GM18511 (cell line): ENCODE measurements around the gene ITGA8.
"Not testable (repeated sequence)": the region's sequence is repeated elsewhere in the genome, so short reads cannot be mapped to it uniquely, and the experiment has no call there.

Source experiments
- ATAC-seq: cut with Tn5 transposase; IDR thresholded peaks from one replicate; pipeline ENCODE4 v1.9.1; 2021; ENCODE audit warnings: mild to moderate bottlenecking, moderate library complexity; ENCODE audit not compliant: unreplicated experiment

The ITGA8 gene

DNA sequence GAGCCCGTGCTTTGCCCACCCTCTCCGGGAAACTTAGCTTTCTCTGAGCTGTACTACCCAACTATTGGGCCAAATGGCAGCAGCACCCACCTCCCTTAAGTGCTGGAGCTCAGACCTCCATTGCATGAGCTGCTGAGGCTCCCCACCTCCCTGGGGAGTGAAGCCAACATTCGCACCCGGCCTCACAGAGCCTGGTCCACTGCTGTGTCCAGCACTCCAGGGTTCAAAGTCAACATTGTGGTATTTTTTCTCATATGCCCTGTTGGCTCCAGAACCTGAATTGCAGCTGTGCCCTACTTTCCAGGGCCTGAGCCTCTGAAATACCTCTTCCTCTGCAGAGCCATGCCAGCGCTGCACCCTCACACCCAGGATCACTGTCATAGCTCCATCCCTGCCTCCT, 29.7 kb downstream of the ITGA8 start:
- ATAC-seq = no peak

DNA sequence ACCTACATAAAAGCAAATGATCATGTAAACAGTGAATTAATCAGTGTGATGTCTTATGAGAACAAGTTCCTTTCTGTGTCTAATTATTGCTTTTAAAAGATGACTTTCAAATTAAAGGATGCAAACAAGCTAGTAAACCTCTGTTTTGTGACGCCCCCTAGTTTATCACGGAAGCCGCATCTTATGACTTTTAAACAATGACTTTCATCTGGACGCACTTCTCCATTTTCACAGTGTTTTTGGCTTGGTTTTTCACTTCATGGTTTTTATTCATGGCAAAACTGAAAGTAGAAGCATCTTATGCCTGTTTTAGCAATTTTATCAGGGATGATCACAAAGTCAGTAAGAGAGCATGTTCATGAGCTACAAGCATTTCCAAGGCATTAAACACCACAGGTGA, 35.0 kb downstream of the ITGA8 start:
- ATAC-seq = no peak

DNA sequence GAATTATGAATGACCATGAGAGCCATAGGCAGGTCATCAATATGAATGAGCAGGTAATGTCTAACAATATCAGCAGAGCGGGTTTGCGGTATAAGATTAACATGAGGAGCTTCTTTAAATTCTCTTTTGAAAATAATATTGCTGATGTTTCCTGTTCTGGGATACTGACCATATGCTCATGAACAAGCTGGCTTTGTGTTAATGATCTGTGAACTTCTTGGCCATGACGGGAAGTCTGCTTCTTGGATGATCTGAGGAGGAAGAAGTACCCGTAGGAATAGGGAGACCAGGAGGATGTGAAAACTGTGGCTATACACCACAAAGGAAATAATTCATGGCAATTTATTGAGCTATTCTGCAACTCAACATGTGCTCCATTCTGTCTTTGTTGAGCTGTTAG, 38.6 kb downstream of the ITGA8 start:
- no peak for ATAC-seq

DNA sequence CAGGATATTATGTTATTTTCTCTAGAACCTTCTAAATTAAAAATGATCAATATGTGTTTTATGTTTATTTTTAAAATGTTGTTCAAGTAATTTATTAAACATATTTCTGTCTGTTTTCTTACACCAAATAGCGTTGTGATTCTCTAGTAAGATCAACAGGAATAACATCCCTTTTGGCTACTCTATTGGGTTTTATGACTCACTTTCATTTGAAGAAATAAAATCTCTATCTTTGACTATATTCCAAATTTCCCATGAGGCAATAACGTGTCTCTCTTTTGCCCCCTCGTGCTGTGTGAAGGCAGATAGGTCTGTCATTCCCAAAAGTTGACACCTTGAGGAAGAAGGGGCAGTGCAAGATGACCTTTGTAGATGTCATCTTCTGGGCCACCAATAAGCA, 40.9 kb downstream of the ITGA8 start:
- ATAC-seq = no peak

DNA sequence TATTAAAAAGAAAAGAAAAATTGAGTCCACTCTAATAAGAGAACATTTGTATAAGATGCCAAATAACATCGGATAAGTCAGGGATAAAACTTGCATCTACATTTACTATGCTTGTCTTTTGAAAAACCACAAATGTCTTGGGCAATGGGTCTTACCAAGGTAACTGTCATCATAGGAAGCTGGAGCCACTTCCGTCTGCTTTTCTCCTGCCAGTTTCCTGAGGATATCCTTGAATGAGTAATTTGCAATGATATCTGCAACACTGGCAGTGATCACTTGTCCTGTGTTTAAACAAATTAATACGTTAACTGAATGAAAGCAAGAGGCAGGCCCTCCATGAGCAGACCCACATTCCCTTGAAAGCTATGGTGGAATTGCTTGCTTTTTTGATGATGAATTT, 47.3 kb downstream of the ITGA8 start:
- no peak for ATAC-seq

DNA sequence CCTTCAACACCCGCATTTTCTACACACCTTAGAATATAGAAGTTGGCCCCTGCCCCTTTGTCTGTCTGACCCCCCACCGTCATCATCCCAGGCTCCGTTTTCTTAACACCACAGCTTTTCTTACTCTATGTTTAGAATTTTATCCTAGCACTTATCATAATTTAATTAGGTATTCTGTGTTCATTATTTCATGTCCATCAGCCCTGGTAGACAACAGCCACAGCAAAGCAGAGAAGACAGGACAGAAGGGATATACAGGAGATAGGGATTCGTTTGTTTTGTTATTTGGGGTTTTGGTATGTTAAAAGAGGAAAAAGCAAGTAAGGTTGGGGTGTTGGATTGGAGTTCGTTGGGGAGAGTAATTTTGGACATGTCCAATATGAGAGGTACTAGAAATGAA, 48.8 kb downstream of the ITGA8 start:
- ATAC-seq = no peak

DNA sequence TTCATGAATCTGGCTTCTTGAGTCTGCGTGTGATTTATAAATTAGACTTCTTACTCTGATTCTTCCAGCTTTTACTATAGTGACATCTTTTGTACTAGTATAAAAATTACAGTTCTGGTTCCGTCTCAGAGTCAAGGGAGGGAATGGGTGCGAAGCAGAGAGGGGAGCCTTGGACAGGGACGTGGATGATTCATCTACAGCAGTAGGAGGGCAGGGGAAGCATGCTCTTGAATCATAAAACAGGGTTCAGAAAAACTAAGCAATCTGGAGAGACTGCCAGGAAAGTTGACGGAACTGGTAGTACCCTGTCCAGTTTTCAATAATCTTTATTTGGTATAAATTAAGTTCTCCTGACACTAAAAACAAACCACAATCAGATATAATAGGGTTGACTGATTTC, 58.1 kb downstream of the ITGA8 start:
- ATAC-seq = no peak

DNA sequence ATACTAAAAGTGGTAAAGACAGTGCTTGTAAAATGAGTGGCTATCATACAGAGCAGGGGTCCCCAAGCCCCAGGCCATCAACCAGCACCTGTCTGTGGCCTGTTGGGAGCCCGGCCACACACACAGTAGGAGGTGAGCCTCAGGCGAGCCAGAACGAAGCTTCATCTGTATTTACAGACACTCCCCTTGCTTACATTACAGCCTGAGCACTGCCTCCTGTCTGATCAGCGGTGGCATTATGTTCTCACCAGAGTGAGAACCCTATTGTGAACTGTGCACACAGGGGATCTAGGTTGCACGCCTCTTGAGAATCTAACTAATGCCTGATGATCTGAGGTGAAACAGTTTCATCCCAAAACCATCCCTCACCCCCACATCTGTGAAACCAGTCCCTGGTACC, 58.7 kb downstream of the ITGA8 start:
- no peak for ATAC-seq

DNA sequence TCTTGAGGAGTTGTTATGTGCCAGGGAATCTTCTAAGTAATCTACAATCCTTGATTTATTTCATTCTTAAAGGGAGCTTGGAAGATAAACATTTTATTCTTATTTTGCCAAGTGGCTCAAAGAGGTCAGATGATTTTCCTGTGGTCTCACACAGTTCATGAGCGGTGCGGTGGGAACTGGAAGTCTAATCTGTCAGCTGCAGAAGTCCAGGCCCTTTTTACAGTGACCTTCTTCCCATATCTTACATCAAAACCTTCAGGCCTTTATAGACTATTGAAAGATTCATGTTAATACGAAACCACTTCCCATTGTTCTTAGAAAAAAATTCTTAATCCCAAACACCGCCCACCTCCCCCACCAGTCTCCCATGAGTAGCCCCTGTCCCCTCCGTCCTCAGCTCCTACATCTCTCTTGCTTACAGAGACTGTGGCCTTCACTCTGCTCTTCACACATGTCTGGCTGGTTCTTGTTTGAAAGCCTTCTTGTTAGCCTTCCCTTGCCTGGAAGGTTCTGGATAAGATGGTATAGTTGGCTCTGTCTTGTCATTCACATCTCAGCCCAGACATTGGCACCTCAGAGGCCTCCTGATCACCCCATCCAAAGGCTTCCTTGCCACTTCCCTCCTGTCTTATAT, 61.5 kb downstream of the ITGA8 start:
- no peak for ATAC-seq

DNA sequence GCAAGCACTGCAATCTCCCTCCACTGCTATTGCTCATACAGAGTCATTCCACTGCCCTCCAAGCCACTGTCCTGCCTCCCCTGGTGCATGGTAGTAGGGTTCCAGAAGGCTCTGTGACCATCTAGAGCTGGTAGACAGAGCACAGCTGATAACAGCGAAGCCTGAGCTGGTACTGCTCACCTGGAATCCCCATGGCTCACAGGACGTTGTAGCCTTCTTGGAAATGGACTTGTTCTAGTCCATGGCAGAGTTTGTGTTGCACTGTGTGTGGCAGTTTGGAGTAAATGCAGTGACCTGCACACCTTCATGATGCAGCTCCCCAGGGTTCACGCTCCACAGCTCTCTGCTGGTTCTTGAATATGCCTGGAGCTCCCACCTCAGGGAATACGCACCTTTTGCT, 67.0 kb downstream of the ITGA8 start:
- ATAC-seq = no peak

DNA sequence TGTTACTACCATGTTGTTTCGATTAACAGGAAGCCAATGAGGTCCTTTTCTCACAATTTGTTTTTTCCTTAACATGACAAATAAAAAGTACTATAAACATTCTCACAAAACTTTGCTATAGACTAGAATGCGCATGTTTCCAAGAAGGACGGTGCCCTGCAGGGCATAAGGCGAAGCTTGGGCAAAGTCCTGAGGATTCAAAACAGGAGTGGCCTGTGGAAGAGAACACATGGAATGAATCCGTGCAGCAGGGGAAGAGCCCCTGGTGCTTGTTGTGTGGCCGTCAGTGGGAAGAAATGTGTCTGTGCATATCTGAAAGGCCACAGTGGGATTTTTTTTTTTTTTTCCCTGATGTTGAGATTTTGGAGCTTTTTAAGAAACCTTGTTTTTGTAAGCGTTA, 67.6 kb downstream of the ITGA8 start:
- no peak for ATAC-seq

DNA sequence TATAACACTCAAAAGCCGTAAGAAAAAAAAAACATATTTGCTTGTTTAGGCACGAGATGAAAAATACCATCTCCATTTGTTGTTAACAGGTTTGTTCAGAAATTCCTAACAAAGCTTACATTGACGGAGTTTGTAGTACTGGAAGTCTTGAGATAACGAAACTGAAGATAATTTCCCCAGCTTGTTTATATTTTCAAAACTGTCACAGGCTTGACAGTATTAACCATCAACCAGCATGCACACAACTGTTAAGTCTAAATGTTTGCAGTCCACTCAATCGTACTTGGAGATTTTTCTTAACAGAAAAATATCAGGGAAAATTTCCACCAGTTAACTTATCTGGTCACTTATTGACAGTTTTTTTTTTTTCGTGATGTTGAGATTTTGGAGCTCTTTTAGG, 68.5 kb downstream of the ITGA8 start:
- no peak for ATAC-seq

DNA sequence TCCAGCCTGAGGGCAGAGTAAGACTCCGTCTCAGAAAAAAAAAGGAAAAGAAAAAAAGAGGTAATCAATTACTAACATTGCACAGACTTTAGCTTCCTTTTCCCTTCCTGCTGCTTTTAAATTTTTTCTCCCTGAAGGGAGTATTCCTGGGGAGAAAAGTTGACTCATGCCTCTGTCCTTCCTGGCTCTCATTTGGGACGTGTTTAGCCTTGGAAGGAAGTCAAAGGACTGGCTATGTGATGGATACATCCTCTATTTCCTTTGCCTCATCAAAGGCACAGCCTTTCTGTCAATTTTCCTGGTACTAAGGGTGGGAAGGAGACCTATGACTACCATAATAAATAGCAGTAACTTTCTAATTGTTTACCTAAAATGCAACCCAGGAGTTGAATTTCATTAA, 77.6 kb downstream of the ITGA8 start:
- ATAC-seq = no peak

DNA sequence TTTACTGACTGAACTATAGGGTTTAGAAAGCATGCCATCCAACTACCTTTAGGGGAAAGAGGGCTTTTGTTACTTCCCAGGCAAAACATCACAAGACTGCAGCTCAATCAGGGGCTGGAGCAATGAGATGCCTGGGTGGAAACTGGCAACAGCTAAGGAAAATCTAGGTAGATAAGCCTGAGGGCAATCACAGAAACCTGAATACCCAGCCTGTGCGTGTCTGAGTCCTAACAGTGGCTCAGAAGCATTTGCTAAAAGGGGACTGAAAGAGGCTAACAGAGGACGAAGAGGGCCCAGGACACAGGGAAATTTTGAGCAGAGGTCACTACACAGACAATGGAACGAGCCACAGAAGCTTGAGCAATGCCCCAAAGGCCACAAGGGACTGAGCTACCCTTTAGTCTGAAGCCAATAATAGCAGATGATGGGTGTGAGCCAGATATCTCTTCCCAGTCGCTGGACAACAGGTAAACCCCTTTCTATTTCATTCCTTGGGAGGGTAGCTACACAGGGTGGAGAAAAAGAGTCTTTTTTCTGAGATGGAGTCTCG, 79.1 kb downstream of the ITGA8 start:
- no peak for ATAC-seq

DNA sequence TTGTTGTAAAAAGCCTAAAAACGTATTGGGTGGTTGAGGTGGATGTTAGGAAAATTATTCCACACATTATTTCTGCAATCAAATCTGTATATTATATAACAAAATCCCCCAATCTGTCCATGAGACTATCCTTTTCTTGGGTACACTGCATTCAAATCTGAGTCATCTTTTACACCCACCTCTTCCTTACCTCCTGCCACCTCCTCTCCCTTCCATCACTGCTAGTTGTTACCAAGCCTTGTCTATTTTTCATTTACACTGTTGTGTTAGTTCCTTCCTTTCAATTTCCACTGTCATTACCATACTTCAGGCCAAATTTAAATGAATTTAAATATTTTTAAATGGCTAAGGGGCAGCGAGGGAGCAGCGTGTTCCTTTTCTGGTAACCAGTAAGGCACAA, 83.3 kb downstream of the ITGA8 start:
- no peak for ATAC-seq

DNA sequence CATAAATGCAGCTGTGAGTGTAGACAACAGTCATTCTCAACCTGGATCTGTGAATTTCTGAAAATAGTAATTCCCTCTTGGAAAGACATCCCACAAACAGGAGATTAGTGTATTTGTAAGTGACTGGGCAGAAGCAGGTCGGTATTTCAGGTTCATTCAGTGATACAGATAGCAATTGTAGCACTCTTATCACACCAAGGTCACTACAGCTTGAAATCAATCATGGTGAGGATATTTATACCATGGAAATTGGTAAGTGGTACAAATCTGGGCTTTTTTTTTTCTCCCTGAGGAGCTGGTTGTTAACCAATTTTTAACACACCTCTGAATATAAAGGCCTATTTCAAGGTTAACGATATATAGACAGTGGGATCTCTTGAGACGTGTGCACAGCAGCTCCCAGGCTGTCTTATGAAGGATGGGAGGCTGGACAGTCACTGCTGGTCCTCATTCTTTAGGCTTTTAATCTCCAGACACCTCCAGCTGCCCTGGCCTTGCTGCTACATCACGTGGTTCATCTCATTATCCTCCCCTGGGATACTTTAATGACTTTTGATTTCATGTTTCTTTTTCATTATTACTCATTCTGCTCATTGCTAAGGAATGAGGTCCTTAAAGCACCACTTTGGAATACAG, 87.1 kb downstream of the ITGA8 start:
- ATAC-seq = no peak

DNA sequence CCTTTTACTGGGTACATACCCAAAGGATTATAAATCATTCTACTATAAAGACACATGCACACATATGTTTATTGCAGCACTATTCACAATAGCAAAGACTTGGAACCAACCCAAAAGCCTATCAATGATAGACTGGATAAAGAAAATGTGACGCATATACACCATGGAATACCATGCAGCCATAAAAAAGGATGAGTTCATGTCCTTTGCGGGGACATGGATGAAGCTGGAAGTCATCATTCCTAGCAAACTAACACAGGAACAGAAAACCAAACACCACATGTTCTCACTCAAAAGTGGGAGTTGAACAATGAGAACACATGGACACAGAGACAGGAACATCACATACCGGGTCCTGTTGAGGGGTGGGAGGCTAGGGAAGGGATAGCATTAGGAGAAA, 88.5 kb downstream of the ITGA8 start:
- not testable (repeated sequence) for ATAC-seq

DNA sequence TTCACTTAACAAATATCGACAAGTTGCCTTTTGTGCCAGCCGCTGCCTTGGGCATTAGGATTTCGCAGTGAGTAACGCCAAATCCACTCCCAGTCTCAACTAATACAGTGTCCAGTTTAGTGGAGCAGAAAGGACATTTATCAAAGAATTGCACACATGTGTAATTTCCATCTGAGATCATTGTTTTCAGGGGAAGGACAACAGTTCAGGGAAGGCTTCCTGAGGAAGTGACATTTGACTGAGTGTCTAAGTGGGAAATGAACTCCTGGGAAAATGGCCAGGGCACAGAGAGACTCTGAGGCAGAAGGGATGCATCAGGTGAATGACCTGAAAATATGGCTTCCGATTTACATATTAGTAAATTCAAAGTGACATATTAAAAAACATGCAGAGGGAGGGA, 89.4 kb downstream of the ITGA8 start:
- ATAC-seq = no peak

DNA sequence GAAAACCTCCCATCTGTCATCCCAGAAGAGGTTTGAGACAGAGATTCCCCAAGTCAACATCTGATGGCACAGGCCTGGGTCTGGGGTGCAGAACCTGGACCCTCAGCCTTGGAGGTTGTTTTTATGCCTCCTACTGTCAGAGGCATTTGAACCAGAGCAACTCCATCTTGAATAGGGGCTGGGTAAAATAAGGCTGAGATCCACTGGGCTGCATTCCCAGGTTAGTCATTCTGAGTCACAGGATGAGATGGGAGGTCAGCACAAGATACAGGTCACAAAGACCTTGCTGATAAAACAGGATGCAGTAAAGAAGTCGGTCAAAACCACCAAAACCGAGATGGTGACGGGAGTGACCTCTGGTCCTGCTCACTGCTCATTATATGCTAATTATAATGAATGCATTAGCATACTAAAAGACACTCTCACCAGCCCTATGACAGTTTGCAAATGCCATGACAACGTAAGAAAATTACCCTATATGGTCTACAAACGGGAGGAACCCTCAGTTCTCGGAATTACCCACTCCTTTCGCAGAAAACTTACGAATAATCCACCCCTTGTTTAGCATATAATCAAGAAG, 92.0 kb downstream of the ITGA8 start:
- ATAC-seq = no peak

DNA sequence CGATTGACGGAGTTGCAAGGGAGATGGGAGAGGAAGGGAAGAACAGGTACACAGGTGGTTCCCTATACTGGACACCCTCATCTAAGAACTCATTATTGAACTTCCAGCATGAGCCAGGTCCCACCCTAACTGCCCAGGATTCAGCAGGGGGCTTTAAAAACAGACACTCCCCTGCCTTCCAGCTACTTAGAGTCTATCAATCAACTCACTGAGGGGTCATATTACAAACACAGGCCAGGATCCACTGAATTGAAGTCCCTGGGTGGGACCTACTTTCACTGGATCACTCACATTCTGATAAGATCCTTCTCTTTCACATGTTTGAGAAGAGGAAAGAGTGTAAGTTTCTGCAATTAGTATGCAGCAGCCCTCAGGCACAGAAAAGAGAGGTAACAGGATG, 92.8 kb downstream of the ITGA8 start:
- ATAC-seq = no peak

DNA sequence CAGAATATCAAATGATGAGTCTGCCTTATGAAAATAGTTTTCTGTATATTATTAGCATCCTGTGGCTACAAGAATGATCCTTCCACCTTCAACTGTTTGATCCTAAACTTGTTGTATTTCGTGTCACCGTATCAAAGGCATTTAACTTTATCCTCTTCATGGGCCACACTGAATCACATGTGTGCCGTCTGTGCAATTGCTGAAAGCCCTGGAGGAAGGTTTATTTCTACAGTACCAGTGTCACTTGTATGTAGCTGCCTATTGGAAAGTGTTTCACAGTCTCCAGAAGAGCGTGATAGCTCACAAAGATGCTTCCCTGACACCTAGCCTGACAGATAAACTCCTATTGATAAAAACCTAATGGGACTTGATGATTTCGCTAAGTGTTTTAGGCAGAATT, 94.5 kb downstream of the ITGA8 start:
- no peak for ATAC-seq

DNA sequence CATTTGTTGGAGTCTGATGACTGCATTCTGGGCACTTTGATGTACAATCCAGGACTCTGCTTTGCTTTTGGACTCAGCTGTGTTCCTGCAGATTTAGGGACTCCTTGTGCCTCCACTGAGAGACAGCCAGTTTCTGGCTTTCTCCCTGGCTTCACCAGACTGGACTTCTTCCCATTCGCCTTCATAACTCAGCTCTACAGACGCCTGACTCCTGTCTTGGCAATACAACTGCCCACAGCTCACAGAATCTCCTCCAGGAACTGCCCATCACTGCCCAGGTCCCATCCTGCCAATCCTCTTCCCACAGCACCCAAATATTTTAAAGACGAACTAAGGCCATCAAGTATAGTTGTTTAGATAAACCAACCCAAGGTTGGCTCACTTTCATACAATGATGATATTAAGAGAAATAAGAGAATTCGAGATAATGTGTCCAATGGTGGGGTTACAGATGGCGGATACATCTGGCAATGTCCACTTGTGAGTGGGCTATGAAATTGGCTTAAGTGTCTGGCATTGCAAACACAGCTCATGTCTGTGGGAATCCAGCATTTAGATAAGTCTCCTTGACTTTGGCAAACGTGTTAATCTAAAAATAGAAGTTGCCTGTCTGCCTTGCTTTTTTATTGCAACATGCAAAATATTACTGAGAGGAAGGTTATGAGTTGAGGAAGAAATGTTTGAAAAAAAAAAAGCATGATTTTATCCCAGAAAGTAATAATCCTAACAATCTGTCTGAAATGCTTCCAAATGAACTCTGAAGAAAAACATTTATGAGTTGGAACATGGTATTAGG, 95.1 kb downstream of the ITGA8 start:
- ATAC-seq = no peak
